Measurements from ENCODE around the gene MKRN2OS.

The MKRN2OS gene

DNA sequence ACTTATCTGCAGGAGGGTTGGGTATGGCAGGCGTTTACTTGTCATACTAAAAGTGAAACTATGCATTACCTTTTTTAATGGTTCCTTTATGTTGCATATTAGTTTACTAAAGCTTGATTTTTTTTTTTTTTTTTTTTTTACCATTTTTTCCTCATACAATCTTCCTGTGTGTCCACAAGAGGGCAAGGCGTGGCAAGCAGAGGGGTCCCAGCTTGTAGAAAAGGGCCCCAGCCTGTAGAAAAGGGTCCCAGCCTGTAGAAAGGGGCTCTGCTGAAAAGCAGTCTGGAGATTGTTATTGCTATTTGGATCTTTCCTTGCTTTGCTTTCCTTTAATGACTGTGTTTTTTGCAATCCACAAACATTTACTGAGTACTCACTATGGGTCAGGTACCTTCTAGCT lies 33.4 kb upstream of the MKRN2OS start:
- no peak overlapping the region for H3K27ac ChIP-seq (replicated peaks)
- DNase-seq (ENCODE audit: low read depth in 1 of 2, low spot score in 1 of 2), result no peak
- H3K4me3 ChIP-seq (replicated peaks; ENCODE audit: insufficient read depth, low read length), result no peak overlapping the region
- no peaks in the 10 kb centered on the region for H3K27me3 ChIP-seq (ENCODE audit: insufficient read depth, poor library complexity, severe bottlenecking)
- TF ChIP-seq, protein P1, sequence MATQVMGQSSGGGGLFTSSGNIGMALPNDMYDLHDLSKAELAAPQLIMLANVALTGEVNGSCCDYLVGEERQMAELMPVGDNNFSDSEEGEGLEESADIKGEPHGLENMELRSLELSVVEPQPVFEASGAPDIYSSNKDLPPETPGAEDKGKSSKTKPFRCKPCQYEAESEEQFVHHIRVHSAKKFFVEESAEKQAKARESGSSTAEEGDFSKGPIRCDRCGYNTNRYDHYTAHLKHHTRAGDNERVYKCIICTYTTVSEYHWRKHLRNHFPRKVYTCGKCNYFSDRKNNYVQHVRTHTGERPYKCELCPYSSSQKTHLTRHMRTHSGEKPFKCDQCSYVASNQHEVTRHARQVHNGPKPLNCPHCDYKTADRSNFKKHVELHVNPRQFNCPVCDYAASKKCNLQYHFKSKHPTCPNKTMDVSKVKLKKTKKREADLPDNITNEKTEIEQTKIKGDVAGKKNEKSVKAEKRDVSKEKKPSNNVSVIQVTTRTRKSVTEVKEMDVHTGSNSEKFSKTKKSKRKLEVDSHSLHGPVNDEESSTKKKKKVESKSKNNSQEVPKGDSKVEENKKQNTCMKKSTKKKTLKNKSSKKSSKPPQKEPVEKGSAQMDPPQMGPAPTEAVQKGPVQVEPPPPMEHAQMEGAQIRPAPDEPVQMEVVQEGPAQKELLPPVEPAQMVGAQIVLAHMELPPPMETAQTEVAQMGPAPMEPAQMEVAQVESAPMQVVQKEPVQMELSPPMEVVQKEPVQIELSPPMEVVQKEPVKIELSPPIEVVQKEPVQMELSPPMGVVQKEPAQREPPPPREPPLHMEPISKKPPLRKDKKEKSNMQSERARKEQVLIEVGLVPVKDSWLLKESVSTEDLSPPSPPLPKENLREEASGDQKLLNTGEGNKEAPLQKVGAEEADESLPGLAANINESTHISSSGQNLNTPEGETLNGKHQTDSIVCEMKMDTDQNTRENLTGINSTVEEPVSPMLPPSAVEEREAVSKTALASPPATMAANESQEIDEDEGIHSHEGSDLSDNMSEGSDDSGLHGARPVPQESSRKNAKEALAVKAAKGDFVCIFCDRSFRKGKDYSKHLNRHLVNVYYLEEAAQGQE (IDR thresholded peaks at IDR 0.05; ENCODE audit: insufficient replicate concordance, low read depth), result no peak
- TF ChIP-seq GABPA (IDR thresholded peaks at IDR 0.05; ENCODE audit: low read depth) (no peak), SPI1 (IDR thresholded peaks at IDR 0.05; ENCODE audit: borderline replicate concordance, low read depth) (no peak), POLR2AphosphoS5 (IDR thresholded peaks at IDR 0.05; ENCODE audit: low read depth) (no peak)
- TF ChIP-seq, protein P2, sequence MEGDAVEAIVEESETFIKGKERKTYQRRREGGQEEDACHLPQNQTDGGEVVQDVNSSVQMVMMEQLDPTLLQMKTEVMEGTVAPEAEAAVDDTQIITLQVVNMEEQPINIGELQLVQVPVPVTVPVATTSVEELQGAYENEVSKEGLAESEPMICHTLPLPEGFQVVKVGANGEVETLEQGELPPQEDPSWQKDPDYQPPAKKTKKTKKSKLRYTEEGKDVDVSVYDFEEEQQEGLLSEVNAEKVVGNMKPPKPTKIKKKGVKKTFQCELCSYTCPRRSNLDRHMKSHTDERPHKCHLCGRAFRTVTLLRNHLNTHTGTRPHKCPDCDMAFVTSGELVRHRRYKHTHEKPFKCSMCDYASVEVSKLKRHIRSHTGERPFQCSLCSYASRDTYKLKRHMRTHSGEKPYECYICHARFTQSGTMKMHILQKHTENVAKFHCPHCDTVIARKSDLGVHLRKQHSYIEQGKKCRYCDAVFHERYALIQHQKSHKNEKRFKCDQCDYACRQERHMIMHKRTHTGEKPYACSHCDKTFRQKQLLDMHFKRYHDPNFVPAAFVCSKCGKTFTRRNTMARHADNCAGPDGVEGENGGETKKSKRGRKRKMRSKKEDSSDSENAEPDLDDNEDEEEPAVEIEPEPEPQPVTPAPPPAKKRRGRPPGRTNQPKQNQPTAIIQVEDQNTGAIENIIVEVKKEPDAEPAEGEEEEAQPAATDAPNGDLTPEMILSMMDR (IDR thresholded peaks at IDR 0.05; ENCODE audit: insufficient read depth, low read length), result no peak

DNA sequence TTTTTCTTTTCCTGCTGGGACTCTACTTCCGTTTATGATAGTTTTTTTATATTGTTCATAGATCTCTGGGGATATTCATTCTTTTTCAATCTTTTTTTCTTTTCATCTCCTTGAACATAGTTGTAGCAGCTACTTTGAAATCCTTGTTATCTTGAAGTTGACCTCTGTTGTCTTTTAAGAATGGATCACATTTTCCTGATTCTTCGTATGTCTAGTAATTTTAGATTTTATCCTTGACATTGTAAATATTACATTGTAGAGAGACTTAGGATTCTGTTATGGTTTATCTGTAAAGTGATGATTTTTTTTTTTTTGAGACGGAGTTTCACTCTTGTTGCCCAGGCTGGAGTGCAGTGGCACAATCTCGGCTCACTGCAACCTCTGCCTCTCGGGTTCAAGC lies 32.1 kb upstream of the MKRN2OS start:
- DNase-seq (ENCODE audit: low read depth in 1 of 2, low spot score in 1 of 2), result no peak
- TF ChIP-seq, protein P1 (IDR thresholded peaks at IDR 0.05; ENCODE audit: insufficient replicate concordance, low read depth), result no peak
- no peak for TF ChIP-seq SPI1 (IDR thresholded peaks at IDR 0.05; ENCODE audit: borderline replicate concordance, low read depth)
- TF ChIP-seq, protein P2 (IDR thresholded peaks at IDR 0.05; ENCODE audit: insufficient read depth, low read length), result no peak
- TF ChIP-seq POLR2AphosphoS5 (IDR thresholded peaks at IDR 0.05; ENCODE audit: low read depth), result no peak
- no peak for TF ChIP-seq GABPA (IDR thresholded peaks at IDR 0.05; ENCODE audit: low read depth)
- Histone ChIP-seq H3K27ac (replicated peaks) (no peak overlapping the region), H3K27me3 (ENCODE audit: insufficient read depth, poor library complexity, severe bottlenecking) (no peaks in the 10 kb centered on the region), H3K4me3 (replicated peaks; ENCODE audit: insufficient read depth, low read length) (no peak overlapping the region)

DNA sequence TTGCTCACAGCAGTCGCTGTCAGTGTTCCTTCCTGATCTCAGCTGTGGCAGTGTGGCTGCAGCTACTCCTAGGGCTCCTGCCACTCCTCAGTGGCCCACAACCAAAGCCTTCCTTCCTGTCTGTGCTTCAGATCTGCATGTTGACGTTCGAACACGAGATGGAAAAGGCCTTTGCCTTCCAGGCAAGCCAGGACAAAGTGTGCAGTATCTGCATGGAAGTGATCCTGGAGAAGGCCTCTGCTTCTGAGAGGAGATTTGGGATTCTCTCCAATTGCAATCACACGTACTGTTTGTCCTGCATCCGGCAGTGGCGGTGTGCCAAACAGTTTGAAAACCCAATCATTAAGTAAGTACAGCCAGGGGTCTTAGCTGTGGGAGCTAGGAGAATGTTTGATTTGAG lies 29.4 kb upstream of the MKRN2OS start:
- no peak for DNase-seq (ENCODE audit: low read depth in 1 of 2, low spot score in 1 of 2)
- H3K27ac ChIP-seq (replicated peaks), result no peak overlapping the region
- no peak overlapping the region for H3K4me3 ChIP-seq (replicated peaks; ENCODE audit: insufficient read depth, low read length)
- H3K27me3 ChIP-seq (ENCODE audit: insufficient read depth, poor library complexity, severe bottlenecking), result no peaks in the 10 kb centered on the region
- no peak for TF ChIP-seq SPI1 (IDR thresholded peaks at IDR 0.05; ENCODE audit: borderline replicate concordance, low read depth)
- TF ChIP-seq, protein P2 (IDR thresholded peaks at IDR 0.05; ENCODE audit: insufficient read depth, low read length), result no peak
- TF ChIP-seq GABPA (IDR thresholded peaks at IDR 0.05; ENCODE audit: low read depth), result no peak
- TF ChIP-seq, protein P1 (IDR thresholded peaks at IDR 0.05; ENCODE audit: insufficient replicate concordance, low read depth), result no peak
- no peak for TF ChIP-seq POLR2AphosphoS5 (IDR thresholded peaks at IDR 0.05; ENCODE audit: low read depth)
